GM12878 (cell line): ENCODE data around the gene PRM1. TPM values are rescaled to one million over a fixed set of nuclear protein-coding genes. Genes with fewer than 3 reads are reported as not detected.

ENCODE experiments used
- CBX5 ChIP-seq: sonication (generic); IDR thresholded peaks from 2 replicates; pipeline ENCODE4 v1.6.1; 2016; ENCODE audit warnings: low read depth, moderate library complexity, mild to moderate bottlenecking, inconsistent platforms
- CHD2 ChIP-seq: IDR thresholded peaks from 2 replicates; pipeline ENCODE4 v1.6.1; 2011; ENCODE audit warnings: low read depth, low read length, improper control_type of control experiment, borderline replicate concordance
- FOXM1 ChIP-seq: IDR thresholded peaks from 2 replicates; pipeline ENCODE4 v1.6.1; 2012; ENCODE audit warnings: low read depth, mild to moderate bottlenecking, inconsistent platforms, low read length, moderate library complexity
- IKZF2 ChIP-seq, 2 experiments: fragments of 450-650 bp; IDR thresholded peaks; 2 replicates each; pipeline ENCODE4 v1.6.1; 2017; ENCODE audit warnings: mild to moderate bottlenecking in 2 of 2, moderate library complexity in 2 of 2
- IRF4 ChIP-seq: IDR thresholded peaks from 2 replicates; pipeline ENCODE4 v1.6.1; 2011; ENCODE audit warnings: low read depth, low read length
- MTA2 ChIP-seq: fragments of 450-650 bp; IDR thresholded peaks from 2 replicates; pipeline ENCODE4 v1.6.1; 2016; ENCODE audit warnings: low read depth, mild to moderate bottlenecking, moderate library complexity
- MYC ChIP-seq: IDR thresholded peaks from 2 replicates; pipeline ENCODE4 v1.6.1; 2011; ENCODE audit warnings: mild to moderate bottlenecking, low read length, moderate library complexity, inconsistent platforms; ENCODE audit not compliant: insufficient read depth, insufficient replicate concordance, insufficient read length, severe bottlenecking
- NFIC ChIP-seq: IDR thresholded peaks from 2 replicates; pipeline ENCODE4 v1.6.1; 2012; ENCODE audit warnings: low read depth, mild to moderate bottlenecking, inconsistent platforms, low read length, moderate library complexity
- NR2C1 ChIP-seq: fragments of 450-650 bp; IDR thresholded peaks from 2 replicates; pipeline ENCODE4 v1.6.1; 2017; ENCODE audit warnings: antibody characterized with exemption, mild to moderate bottlenecking, moderate library complexity
- NR2F1 ChIP-seq: fragments of 450-650 bp; conservative IDR thresholded peaks from 2 replicates; pipeline ENCODE4 v1.6.1; 2017; ENCODE audit warnings: mild to moderate bottlenecking
- POU2F2 ChIP-seq: IDR thresholded peaks from 3 replicates; pipeline ENCODE4 v1.6.1; 2011; ENCODE audit warnings: low read depth, mild to moderate bottlenecking, low read length, borderline replicate concordance
- SIN3A ChIP-seq: IDR thresholded peaks from 2 replicates; pipeline ENCODE4 v1.6.1; 2012; ENCODE audit warnings: low read depth, low read length, improper control_type of control experiment
- SMAD5 ChIP-seq: IDR thresholded peaks from 2 replicates; pipeline ENCODE4 v1.6.1; 2016; ENCODE audit warnings: antibody characterized with exemption, low read depth
- TAF1 ChIP-seq: IDR thresholded peaks from 2 replicates; pipeline ENCODE4 v1.6.1; 2011; ENCODE audit warnings: mild to moderate bottlenecking, low read depth, low read length, borderline replicate concordance
- TBL1XR1 ChIP-seq: IDR thresholded peaks from 2 replicates; pipeline ENCODE4 v1.6.1; 2012; ENCODE audit warnings: low read depth, low read length, improper control_type of control experiment
- TCF3 ChIP-seq: IDR thresholded peaks from 2 replicates; pipeline ENCODE4 v1.6.1; 2012; ENCODE audit warnings: low read depth, mild to moderate bottlenecking, low read length, borderline replicate concordance; ENCODE audit not compliant: insufficient read depth
- YY1 ChIP-seq: IDR thresholded peaks from 2 replicates; pipeline ENCODE4 v1.6.1; 2011; ENCODE audit warnings: low read depth, mild to moderate bottlenecking, low read length
- ZBED1 ChIP-seq: IDR thresholded peaks from 2 replicates; pipeline ENCODE4 v1.6.1; 2016; ENCODE audit warnings: borderline replicate concordance
- ZNF217 ChIP-seq: fragments of 450-650 bp; IDR thresholded peaks from 2 replicates; pipeline ENCODE4 v1.6.1; 2017; ENCODE audit warnings: antibody characterized with exemption, mild to moderate bottlenecking
- ZNF24 ChIP-seq: fragments of 450-650 bp; IDR thresholded peaks from 2 replicates; pipeline ENCODE4 v1.6.1; 2017; ENCODE audit warnings: antibody characterized with exemption, mild to moderate bottlenecking
- ZNF622 ChIP-seq: fragments of 450-650 bp; IDR thresholded peaks from 2 replicates; pipeline ENCODE4 v1.6.1; 2017; ENCODE audit warnings: mild to moderate bottlenecking, inconsistent platforms
- polyA plus RNA-seq, 11 experiments: library from polyadenylated mRNA; depleted of rRNA in 4 of 11; unstranded in 6 of 11; stranded (reverse) in 5 of 11; fragments of >200 nt; fragmentation: Nextera tagmentation in 4 of 11; fragmentation: Illumina TruSeq in 1 of 11; extraction: Ambion mirVana in 4 of 11; extraction: Trizol in 1 of 11; gene quantifications; 1 replicate in 1 of 11; 2 replicates in 10 of 11; pipeline versions ENCODE4 v1.2.1 to v1.2.3, GENCODE V29; 2011 to 2016; ENCODE audit warnings: inconsistent platforms in 2 of 11, missing spikeins in 2 of 11, low read depth in 1 of 11
- total RNA-seq, 4 experiments: library from RNA; depleted of rRNA in 3 of 4; stranded (reverse); fragments of >200 nt in 3 of 4; fragmentation: Illumina TruSeq in 1 of 4; extraction: Trizol in 1 of 4; gene quantifications; 2 replicates each; pipeline versions ENCODE4 v1.2.1 to v1.2.3, GENCODE V29; 2013 to 2021
- TF ChIP-seq, protein P1 (sequence below): fragments of 450-650 bp; conservative IDR thresholded peaks from 2 replicates; pipeline ENCODE4 v1.6.1; 2017; ENCODE audit warnings: mild to moderate bottlenecking, moderate library complexity
- TF ChIP-seq, protein P2 (sequence below): IDR thresholded peaks from 2 replicates; pipeline ENCODE4 v1.6.1; 2011; ENCODE audit warnings: low read depth, low read length, improper control_type of control experiment, borderline replicate concordance
- TF ChIP-seq, protein P3 (sequence below): IDR thresholded peaks from 2 replicates; pipeline ENCODE4 v1.6.1; 2012; ENCODE audit warnings: low read depth, low read length, improper control_type of control experiment
- TF ChIP-seq, protein P4 (sequence below): fragments of 450-650 bp; formaldehyde crosslinking; IDR thresholded peaks from 2 replicates; pipeline ENCODE4 v1.5.0; 2022; ENCODE audit warnings: mild to moderate bottlenecking, missing genetic modification characterization

Gene PRM1
- total and polyA plus RNA-seq, 10 of the 15 experiments (the other 5 are each of a cell fraction or from before 2014, with no cell fraction given), result 0.20 TPM; not detected in 9

DNA sequence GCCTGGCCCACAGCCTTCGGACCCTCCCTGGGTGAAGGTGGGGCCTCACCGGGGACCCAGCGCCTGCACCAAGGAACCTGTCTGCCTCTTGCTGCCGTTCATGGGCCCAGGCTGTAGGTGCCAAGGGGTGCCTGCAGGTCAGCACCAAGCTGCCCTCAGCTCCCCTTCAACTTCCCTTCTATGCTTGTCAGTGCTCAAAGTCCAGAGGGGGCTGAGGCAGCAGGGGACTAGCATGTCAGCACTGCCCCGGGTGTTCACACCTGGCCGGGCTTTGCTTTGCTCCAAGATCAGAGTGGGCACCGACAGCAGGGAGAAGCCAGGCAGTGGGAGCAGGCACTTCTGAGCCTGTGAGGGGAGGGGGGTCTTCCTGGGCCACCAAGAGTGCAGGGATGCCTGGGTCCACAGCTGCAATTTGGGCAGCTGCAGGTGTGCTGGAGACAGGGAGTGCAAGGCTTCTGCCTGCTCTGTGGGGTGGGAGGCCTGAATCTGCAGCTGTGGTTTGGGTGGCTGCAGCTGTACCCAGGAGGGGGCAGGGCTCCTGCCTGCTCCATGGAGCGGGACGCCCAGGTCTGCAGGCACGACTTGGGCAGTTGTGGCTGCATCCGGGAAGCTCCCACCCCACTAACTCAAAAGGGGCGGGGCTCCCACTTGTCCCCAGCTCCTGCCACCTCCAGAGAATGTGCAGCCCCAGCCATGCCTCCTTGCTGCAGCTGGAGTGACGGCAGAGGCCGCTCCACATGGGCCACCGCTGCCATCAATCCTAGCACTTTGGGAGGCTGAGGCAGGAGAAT lies 27.6 kb upstream of the PRM1 start (continued):
- TF ChIP-seq, protein P1, sequence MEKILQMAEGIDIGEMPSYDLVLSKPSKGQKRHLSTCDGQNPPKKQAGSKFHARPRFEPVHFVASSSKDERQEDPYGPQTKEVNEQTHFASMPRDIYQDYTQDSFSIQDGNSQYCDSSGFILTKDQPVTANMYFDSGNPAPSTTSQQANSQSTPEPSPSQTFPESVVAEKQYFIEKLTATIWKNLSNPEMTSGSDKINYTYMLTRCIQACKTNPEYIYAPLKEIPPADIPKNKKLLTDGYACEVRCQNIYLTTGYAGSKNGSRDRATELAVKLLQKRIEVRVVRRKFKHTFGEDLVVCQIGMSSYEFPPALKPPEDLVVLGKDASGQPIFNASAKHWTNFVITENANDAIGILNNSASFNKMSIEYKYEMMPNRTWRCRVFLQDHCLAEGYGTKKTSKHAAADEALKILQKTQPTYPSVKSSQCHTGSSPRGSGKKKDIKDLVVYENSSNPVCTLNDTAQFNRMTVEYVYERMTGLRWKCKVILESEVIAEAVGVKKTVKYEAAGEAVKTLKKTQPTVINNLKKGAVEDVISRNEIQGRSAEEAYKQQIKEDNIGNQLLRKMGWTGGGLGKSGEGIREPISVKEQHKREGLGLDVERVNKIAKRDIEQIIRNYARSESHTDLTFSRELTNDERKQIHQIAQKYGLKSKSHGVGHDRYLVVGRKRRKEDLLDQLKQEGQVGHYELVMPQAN, result 0 out of 2 replicates have a peak, but pooled peaks have one; percentile 30
- TF ChIP-seq SMAD5 (no peak), IRF4 (0 out of 2 replicates have a peak, but pooled peaks have one; percentile 54), NFIC (peak; percentile 54; the same call in 1 of the 2 replicates), MYC (no peak), CHD2 (peak; percentile 87), YY1 (peak; percentile 44; the same call in 1 of the 2 replicates), SIN3A (no peak), IKZF2 (IDR thresholded peaks at IDR 0.05) (peak; percentile 85 to 96), ZNF622 (no peak), TCF3 (peak; percentile 100), NR2F1 (peak; percentile 71; the same call in 1 of the 2 replicates), ZNF217 (0 out of 2 replicates have a peak, but pooled peaks have one; percentile 43), MTA2 (peak; percentile 64; the same call in 1 of the 2 replicates), FOXM1 (peak; percentile 52; the same call in 1 of the 2 replicates), CBX5 (peak; percentile 84), TAF1 (no peak), NR2C1 (no peak), TBL1XR1 (0 out of 2 replicates have a peak, but pooled peaks have one; percentile 52), ZNF24 (0 out of 2 replicates have a peak, but pooled peaks have one; percentile 21), ZBED1 (no peak), POU2F2 (peak; percentile 45; the same call in 1 of the 3 replicates)
- TF ChIP-seq, protein P2, sequence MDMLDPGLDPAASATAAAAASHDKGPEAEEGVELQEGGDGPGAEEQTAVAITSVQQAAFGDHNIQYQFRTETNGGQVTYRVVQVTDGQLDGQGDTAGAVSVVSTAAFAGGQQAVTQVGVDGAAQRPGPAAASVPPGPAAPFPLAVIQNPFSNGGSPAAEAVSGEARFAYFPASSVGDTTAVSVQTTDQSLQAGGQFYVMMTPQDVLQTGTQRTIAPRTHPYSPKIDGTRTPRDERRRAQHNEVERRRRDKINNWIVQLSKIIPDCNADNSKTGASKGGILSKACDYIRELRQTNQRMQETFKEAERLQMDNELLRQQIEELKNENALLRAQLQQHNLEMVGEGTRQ, result no peak
- TF ChIP-seq, protein P3, sequence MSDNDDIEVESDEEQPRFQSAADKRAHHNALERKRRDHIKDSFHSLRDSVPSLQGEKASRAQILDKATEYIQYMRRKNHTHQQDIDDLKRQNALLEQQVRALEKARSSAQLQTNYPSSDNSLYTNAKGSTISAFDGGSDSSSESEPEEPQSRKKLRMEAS, result no peak; the same call in 1 of the 2 replicates
- TF ChIP-seq, protein P4, sequence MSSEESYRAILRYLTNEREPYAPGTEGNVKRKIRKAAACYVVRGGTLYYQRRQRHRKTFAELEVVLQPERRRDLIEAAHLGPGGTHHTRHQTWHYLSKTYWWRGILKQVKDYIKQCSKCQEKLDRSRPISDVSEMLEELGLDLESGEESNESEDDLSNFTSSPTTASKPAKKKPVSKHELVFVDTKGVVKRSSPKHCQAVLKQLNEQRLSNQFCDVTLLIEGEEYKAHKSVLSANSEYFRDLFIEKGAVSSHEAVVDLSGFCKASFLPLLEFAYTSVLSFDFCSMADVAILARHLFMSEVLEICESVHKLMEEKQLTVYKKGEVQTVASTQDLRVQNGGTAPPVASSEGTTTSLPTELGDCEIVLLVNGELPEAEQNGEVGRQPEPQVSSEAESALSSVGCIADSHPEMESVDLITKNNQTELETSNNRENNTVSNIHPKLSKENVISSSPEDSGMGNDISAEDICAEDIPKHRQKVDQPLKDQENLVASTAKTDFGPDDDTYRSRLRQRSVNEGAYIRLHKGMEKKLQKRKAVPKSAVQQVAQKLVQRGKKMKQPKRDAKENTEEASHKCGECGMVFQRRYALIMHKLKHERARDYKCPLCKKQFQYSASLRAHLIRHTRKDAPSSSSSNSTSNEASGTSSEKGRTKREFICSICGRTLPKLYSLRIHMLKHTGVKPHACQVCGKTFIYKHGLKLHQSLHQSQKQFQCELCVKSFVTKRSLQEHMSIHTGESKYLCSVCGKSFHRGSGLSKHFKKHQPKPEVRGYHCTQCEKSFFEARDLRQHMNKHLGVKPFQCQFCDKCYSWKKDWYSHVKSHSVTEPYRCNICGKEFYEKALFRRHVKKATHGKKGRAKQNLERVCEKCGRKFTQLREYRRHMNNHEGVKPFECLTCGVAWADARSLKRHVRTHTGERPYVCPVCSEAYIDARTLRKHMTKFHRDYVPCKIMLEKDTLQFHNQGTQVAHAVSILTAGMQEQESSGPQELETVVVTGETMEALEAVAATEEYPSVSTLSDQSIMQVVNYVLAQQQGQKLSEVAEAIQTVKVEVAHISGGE, result no peak
